ENCODE data around the gene KLF11. TPM values are rescaled to one million over a fixed set of nuclear protein-coding genes. Genes with fewer than 3 reads are reported as not detected.

KLF11 gene
- total RNA-seq, 1 donor from 2014 or later, result 21.1 TPM

DNA sequence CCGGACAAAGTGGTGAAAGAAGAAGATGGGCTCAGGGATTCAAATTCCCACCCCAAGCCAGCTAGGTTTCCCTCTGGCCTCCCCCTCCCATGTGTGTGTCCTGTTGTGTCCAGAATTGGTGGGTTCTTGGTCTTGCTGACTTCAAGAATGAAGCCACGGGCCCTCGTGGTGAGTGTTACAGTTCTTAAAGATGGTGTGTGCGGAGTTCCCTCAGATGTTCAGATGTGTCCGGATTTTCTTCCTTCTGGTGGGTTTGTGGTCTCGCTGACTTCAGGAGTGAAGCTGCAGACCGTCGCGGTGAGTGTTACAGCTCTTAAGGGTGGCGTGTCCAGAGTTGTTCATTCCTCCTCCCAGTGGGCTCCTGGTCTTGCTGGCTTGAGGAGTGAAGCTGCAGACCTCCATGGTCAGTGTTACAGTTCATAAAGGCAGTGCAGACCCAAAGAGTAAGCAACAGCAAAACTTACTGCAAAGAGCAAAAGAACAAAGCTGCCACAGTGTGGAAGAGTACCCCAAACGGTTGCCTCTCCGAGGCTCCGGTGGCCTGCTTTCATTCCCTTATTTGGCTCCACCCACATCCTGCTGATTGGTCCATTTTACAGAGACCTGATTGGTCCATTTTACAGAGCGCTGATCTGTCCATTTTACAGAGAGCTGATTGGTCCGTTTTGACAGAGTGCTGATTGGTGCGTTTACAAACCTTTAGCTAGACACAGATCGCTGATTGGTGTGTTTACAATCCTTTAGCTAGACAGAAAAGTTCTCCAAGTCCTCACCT is 37.7 kb upstream of the KLF11 start:
- Mint-ChIP-seq H3K27me3 (ENCODE audit: unreplicated experiment) (no peaks in the 10 kb centered on the region), H3K36me3 (ENCODE audit: unreplicated experiment) (peaks cover 6% of the 10 kb centered on the region), H3K4me3 (ENCODE audit: unreplicated experiment) (no peak overlapping the region), H3K27ac (ENCODE audit: unreplicated experiment) (no peak overlapping the region), H3K9me3 (ENCODE audit: unreplicated experiment) (peaks cover 4% of the 10 kb centered on the region), H3K4me1 (ENCODE audit: low read depth, unreplicated experiment) (no peaks in the 10 kb centered on the region)
- TF ChIP-seq, protein P1, sequence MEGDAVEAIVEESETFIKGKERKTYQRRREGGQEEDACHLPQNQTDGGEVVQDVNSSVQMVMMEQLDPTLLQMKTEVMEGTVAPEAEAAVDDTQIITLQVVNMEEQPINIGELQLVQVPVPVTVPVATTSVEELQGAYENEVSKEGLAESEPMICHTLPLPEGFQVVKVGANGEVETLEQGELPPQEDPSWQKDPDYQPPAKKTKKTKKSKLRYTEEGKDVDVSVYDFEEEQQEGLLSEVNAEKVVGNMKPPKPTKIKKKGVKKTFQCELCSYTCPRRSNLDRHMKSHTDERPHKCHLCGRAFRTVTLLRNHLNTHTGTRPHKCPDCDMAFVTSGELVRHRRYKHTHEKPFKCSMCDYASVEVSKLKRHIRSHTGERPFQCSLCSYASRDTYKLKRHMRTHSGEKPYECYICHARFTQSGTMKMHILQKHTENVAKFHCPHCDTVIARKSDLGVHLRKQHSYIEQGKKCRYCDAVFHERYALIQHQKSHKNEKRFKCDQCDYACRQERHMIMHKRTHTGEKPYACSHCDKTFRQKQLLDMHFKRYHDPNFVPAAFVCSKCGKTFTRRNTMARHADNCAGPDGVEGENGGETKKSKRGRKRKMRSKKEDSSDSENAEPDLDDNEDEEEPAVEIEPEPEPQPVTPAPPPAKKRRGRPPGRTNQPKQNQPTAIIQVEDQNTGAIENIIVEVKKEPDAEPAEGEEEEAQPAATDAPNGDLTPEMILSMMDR (IDR thresholded peaks at IDR 0.05; ENCODE audit: partially characterized antibody, unreplicated experiment), result no peak
- DNase-seq, result no peak

DNA sequence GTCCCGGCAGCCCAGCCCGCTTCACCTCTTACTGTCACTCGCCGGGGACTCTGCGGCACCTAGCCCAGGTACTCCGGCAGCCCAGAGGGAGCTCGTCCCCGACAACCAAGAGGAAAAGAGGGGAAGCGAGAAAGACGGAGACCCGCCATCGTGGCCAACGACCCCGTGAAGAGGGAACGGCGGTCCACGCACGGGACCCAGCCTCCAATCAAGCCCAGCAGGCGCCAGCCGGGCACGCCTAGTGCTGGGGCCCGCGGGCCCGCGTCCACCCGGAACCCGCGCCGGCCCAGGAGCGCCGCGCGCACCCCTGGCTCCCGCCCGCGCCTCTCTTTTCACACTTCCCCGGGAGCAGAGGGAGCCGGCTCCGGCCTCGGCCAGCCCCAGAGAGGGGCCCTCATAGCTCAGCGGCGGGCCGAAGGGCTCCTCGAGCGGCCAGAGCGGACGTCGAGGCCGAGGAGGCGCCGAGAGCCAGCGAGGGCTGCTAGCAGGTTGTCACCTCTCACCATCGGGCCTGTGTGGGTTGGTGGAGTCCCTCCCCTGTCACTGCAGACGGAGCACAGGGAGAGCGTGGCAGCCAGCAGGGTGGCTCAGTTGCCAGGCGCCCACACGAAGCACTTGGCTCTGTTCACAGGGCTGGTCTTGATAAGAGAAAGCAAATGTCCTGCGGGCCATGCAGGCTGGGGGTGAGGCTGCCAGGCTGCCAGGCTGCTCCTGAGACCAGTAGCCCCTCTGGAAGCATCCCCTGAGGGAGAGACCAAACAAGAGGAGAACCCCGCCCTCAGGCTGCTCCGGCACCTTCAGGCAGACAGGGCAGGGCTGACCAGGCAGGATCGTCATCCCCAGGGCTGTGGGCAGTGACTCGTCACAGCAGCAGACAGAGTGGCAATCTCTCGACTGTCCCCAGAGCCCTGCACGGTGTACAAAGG is 36.9 kb upstream of the KLF11 start:
- Mint-ChIP-seq H3K36me3 (ENCODE audit: unreplicated experiment) (peaks cover 6% of the 10 kb centered on the region), H3K4me3 (ENCODE audit: unreplicated experiment) (no peak overlapping the region), H3K27ac (ENCODE audit: unreplicated experiment) (no peak overlapping the region), H3K27me3 (ENCODE audit: unreplicated experiment) (no peaks in the 10 kb centered on the region), H3K9me3 (ENCODE audit: unreplicated experiment) (peaks cover 4% of the 10 kb centered on the region), H3K4me1 (ENCODE audit: low read depth, unreplicated experiment) (no peaks in the 10 kb centered on the region)
- TF ChIP-seq, protein P1 (IDR thresholded peaks at IDR 0.05; ENCODE audit: partially characterized antibody, unreplicated experiment), result no peak
- no peak for DNase-seq

DNA sequence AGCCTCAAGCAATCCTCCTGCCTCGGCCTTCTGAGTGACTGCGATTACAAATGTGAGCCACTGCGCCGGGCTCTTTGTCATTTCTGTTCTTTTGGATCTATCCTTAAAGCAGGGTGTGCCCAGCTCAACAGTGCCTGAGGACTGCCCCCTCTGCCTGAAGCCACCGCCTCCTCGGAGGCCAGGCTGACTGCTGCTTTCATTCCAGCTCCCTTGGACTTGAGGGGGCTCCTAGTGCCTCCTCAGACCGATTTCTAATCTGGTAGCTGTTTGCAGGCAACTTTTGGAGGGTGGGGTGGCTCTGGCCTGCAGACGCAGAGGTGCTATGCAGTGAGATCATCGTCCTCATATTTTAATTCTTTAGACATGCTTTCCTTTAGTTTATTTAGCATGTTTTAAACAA is 35.9 kb upstream of the KLF11 start:
- H3K4me3 Mint-ChIP-seq (ENCODE audit: unreplicated experiment), result no peak overlapping the region
- H3K36me3 Mint-ChIP-seq (ENCODE audit: unreplicated experiment), result peaks cover 6% of the 10 kb centered on the region
- TF ChIP-seq, protein P1 (IDR thresholded peaks at IDR 0.05; ENCODE audit: partially characterized antibody, unreplicated experiment), result no peak
- H3K4me1 Mint-ChIP-seq (ENCODE audit: low read depth, unreplicated experiment), result no peaks in the 10 kb centered on the region
- H3K27me3 Mint-ChIP-seq (ENCODE audit: unreplicated experiment), result no peaks in the 10 kb centered on the region
- H3K9me3 Mint-ChIP-seq (ENCODE audit: unreplicated experiment), result peaks cover 4% of the 10 kb centered on the region
- H3K27ac Mint-ChIP-seq (ENCODE audit: unreplicated experiment), result no peak overlapping the region
- DNase-seq, result no peak

DNA sequence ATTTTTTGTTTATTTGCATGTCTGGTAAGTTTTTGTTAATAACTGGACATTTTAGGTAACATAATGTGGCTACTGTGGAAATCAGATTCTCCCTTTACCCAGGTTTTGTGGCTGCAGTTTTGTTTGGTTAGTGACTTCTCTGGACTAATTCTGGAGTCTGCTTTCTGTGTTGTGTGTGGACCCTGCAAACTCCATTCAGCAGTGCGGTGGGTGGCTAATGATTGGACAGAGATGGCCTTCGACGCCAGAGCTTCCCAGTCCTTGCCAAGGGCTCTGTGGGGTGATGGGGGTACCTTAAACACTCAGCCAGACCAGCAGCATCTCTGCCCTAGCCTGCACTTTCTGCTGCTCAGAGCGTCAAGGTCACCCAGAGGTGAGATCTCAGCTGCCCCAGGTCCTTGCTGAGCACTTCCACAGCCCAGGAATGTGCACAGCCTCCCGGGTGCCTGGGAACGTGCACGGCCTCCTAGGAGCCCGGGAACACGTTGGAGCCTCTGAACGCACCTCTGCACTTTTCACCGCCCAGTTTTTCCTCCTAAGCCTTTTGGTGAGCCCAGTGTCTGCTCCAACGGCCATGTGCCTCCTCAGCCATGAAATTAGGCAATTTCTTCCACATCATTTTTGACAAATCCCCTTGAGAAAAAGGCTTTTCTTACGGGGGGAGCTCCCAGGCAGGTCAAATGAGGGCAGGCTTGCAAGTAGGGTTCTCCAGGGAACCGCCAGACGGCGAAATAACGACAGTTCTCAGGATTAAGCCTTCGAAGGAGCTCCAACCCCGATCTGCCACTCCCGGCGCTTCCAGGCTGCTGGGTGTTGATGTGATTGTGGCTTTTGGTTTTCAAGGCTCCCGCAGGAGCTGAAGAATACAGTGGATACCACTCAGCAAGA is 35.2 kb upstream of the KLF11 start:
- no peaks in the 10 kb centered on the region for H3K4me1 Mint-ChIP-seq (ENCODE audit: low read depth, unreplicated experiment)
- peaks cover 6% of the 10 kb centered on the region for H3K36me3 Mint-ChIP-seq (ENCODE audit: unreplicated experiment)
- H3K27ac Mint-ChIP-seq (ENCODE audit: unreplicated experiment), result no peak overlapping the region
- H3K4me3 Mint-ChIP-seq (ENCODE audit: unreplicated experiment), result peak overlapping the region; percentile 20
- H3K9me3 Mint-ChIP-seq (ENCODE audit: unreplicated experiment), result peaks cover 4% of the 10 kb centered on the region
- TF ChIP-seq, protein P1 (IDR thresholded peaks at IDR 0.05; ENCODE audit: partially characterized antibody, unreplicated experiment), result no peak
- H3K27me3 Mint-ChIP-seq (ENCODE audit: unreplicated experiment), result no peaks in the 10 kb centered on the region
- no peak for DNase-seq

All from glutamatergic neuron (in vitro differentiated cells).